ENCODE data around the gene TMEM119.
"Not testable (repeated sequence)": the region's sequence is repeated elsewhere in the genome, so short reads cannot be mapped to it uniquely, and the experiment has no call there.

The TMEM119 gene

DNA sequence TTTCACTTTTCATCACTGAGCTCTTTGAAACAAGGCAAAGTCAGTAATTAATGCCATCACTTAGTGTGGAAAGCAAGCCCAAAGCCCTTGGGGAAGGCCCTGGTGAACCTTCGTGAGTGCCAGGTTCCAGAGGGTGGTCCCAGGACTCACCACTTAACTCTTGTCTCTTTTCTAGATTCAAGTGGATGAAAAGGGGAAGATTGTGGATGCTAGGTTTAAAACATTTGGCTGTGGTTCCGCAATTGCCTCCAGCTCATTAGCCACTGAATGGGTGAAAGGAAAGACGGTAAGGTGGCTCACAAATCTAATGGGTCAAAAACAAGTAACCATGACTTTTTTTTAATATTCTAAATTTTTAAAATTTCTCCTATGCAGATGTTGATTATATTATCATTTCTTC is 32.7 kb downstream of the TMEM119 start:
- no peak for DNase-seq (ENCODE audit: low read depth)

DNA sequence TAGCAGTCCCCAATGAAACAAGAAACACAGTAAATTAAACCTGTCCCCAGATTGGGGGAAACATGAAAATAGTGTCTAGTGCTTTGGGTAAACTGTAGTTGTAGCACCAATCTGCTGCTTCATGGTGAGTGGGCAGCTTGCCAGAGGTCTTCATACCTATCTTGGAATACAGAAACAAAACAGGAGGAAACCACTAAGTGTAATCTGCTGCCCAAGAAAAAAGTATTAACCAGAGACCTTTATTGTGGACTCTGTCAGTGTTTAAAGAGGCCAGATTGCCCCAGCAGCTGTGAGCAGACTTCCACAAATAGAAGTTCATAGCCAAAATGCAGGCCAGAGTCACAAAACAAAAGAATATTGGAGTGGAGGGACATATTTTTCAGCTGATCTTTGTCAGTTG is 33.2 kb downstream of the TMEM119 start:
- DNase-seq (ENCODE audit: low read depth): no peak

- DNase-seq (ENCODE audit: low read depth): no peak
These were observed 34.1 kb downstream of the TMEM119 start for GRCh38 chr12:108563804-108564151.

DNA sequence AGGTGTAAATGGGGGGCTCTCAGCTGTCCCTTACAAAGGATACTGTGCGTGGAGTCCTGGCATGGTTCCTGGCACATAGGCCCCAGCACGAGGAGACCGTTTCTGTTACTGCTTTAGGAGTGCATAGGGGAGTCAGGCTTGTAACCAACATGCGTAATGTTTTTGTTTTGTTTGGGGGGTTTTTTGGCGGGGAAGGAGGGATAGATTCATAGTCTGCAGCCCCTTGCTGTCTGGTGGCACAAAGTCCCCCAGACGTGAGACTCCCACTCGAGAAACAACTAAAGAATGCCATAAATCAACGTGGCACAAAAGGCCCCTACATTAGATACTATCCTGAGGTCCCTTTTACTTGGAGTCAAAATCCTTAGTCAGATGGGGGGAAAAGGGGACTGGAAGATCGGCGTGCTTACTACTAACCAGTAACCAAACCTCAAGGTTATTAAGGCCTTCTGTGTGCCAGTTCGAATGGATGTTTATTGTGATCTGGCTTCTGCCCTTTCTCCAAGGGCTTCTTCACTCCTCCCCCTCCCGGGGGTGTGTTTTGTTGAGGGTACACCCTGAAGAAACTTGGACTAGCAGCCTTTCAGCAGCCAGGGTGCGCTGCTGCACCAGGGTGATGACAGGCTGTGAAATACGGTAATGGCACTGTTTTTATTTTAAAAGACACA is 34.6 kb downstream of the TMEM119 start:
- peak; percentile 88 for DNase-seq (ENCODE audit: low read depth)

DNA sequence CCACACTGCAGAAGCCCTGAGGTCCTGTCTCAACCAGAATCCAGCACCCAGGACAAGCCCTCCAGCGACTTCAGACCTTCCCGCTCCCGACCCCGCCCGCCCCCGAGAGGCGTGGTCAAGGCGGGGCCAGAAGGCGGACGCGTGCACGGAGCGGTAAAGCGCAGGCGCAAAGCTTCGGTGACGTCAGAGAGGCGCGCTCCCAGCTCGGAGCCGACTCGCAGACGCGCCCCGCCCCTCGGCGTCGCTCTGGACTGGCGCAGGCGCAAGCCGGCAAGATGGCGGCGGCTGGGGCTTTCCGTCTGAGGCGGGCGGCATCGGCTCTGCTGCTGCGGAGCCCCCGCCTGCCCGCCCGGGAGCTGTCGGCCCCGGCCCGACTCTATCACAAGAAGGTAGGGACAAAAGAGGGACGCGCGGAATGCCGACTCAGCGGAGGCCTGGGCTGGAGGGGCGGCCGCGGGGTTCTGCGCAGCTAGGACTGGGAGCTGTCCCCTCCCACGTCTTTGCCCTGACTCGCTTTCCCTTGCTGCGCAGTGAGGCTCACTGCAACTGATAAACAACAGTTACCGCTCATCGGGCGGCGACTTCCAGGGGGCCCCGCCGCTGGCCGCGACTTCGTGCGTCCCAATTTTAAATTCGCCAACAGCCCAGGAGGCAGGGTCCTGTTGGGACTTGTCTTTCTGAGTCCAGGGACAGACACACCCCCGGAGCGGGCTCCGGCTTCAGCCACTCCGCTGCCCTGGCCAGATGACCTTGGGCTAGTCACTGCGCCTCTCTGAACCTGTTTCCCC is 35.3 kb downstream of the TMEM119 start, which contains the start of gene ISCU:
ISCU (plus strand) TSS at position 249 of the 788 bp plus-strand sequence; CDS start at position 276, 27 bp downstream.
- peak; percentile 96 for DNase-seq (ENCODE audit: low read depth)

DNA sequence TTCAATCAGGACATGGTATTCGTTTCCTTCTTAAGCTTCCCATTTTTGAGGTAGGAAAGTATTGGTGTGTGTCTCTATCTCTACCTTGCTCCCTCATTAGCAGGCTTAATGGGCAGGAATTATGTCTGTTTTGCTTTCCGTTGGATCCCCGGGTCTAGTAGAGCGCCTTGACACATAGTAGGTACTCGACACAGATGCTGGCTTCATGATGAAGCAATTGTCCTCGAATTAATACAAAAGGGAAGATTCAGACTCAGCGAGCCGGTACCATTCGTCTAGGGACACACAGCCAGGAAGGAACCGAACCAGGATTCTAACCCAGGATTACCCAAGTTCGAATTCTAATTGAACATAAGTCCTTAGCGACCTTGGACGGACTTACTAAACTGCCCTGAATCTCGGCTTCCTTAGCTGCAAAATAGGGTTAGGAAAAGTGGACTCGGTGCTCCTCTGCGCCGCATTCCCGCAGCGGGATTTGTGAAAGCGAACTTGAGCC is 36.0 kb downstream of the TMEM119 start:
- DNase-seq (ENCODE audit: low read depth): no peak

DNA sequence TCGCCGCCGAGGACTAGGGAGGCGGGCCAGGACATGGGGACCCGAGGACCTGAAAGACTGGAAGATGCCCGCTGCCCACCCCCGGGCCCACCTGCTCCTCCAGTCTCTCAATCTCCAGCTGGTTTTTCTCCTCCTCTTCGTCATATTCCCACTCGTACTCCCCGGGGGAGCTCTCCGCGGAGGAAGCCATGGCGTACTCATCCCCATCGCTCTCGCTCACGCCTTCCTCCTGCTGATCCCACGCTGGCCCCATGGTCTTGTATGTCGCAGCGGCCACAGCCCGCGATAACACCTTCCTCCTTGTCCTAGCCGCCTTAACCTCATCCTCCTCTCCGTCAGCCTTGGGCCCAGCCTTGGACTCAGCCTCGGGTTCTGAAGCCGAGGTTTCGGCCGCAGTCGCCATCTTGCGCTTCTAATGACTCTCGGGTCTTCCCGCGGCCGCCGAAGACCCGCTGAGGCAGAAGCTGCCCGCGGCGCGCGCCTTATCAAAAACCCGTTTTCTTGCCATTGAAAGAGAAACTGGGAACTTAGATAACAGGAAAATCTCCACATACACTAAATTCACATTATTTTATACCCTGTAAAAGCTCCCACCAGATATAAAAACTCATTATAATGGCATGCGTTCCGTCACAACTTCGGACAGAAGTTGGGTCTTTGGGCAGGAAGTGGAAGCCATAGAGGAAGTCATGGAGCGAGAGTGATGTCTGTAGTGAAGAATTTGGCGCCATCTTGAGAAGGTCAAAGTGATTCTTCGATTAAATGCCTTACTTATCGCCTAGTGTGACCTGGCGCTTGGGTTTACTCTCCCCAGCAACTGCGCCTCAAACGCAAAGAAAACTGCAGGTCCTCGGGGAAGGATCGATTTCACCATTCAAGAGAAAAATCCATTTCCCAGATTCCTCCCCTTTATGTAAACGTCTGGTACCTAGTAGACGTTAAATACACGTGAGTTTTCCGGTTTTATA is 36.8 kb downstream of the TMEM119 start, which contains the start of gene SART3:
SART3 (minus strand) TSS at position 422 of the 968 bp plus-strand sequence; CDS start at position 403, 19 bp downstream.
- peak; percentile 90 for DNase-seq (ENCODE audit: low read depth)

DNA sequence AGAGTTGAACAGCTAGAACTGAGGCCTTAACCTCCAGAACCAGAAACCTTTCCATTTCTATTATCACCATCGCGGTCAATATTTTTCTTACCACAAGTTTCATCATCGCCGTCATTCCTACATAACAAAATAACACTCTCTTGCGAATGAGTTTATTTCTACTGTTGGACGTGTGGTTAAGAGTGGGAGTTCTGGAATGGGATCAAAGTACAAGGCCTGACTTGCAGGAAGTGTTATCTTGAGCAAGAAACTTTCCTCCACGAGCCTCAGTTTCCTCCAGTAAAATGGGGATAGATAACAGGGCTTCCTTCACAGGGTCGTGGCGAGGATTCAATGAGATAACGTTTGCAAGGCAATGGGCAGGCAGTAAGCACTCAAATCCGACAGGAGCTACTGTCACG is 37.6 kb downstream of the TMEM119 start:
- DNase-seq (ENCODE audit: low read depth): peak; percentile 95

DNA sequence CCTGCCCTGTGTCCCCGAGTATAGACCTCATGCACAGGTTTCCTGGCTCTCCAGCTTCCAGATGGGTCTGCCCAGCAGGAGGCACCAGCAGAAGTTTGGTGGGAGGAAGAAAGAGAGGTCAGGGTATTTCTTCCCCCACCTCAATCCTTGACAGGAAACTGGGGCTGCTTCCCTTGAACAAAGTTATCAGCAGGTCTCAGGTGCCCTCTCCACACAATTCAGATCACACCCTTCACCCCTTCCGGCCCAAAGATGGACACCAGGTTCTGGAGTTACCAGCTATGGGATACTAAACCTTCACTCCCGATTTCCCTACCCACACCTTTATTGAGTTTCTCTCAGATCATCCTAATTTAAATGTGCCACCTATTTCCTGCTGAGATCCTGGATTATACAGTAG is 38.1 kb downstream of the TMEM119 start:
- DNase-seq (ENCODE audit: low read depth): no peak

GRCh38 chr12:108559007-108559655 is 38.8 kb downstream of the TMEM119 start:
- DNase-seq (ENCODE audit: low read depth): no peak

- DNase-seq (ENCODE audit: low read depth): not testable (repeated sequence)
These were observed 42.5 kb downstream of the TMEM119 start for GRCh38 chr12:108555383-108555782.

DNA sequence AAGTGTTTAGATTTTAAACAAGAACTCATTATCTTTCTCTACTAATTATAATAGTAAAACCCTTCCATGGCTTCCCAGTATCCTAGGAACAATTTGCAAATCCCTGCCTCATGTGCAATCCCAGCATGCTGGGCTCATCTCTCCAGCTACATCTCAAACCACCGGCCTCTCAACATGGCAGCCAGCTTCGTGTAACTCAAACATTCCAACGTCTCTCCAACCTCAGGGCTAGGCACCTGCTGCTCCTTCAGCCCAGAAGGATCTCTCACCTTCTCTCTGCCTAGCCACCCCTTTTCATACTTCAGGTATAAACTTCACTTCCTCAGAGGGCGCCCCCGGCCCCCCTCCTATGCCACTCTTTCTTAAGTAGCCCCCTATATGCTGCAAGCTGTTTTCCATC is 44.1 kb downstream of the TMEM119 start:
- no peak for DNase-seq (ENCODE audit: low read depth)

DNA sequence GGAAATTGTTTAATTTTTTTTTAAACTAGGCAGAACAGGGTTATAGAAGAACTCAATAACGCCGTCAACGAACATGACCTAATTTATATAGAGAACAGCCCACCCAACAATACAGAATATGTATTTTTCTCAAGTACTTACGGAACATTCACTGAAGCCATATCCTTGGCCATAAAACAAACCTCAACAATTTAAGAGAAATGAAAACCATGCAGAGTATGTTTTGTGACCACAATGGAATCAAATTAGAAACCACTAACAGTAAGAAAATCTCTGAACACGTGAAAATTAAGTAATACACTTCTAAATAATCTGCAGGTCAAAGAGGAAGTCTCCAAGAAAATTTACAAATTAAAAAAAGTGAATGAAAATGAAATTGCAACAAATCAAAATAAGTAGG is 46.3 kb downstream of the TMEM119 start:
- DNase-seq (ENCODE audit: low read depth): peak; percentile 85

GRCh38 chr12:108548954-108549521 is 48.8 kb downstream of the TMEM119 start:
- no peak for DNase-seq (ENCODE audit: low read depth)

DNA sequence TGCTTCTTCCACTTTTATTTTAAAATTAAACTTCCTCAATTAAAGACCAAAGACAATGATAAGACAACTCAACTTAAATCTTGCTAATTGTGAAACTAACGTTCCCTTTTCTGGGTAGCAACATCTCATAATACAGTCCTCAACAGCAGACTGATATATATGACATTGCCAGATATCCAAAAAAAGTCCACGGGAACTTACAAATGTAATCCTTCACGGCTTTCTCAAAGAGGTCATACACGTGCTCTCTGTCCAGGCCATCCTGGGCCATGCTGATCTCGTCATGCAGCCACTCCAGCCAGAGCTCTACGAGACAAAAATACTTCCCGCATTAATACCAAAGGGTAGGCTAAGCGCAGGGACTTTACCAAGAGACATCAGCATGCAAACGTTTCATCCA is 50.2 kb downstream of the TMEM119 start:
- DNase-seq (ENCODE audit: low read depth): no peak

DNA sequence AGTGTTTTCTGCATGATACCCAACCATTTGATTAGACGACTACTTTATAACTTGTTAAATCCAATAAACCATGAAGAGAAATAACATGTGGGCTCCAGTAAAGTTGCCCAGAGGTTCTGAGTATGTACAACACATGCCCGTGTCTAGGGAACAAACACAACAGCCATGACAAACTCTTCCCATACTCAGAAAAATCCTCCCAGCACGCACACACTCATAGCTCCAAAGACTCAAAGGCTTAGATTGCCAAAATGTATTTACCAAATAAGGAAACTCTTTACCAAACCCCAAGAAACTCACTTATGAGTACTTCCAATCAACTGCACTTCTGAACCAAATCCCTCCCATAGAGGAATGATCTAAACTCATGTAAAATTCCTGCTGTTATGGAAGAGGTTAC is 54.2 kb downstream of the TMEM119 start:
- no peak for DNase-seq (ENCODE audit: low read depth)

GRCh38 chr12:108542320-108542719 is 55.6 kb downstream of the TMEM119 start:
- no peak for DNase-seq (ENCODE audit: low read depth)
